HG03159 (cell line): ENCODE data around the gene S100A4.
"Not testable (repeated sequence)": the region's sequence is repeated elsewhere in the genome, so short reads cannot be mapped to it uniquely, and the experiment has no call there.

Source experiments
- ATAC-seq: cut with Tn5 transposase; IDR thresholded peaks from one replicate; pipeline ENCODE4 v1.9.1; 2021; ENCODE audit warnings: mild to moderate bottlenecking, moderate library complexity; ENCODE audit not compliant: unreplicated experiment

S100A4 gene

GRCh38 chr1:153535242-153536011 is 10.2 kb downstream of the S100A4 start, which contains the start of gene S100A6:
Gene S100A6, minus strand, starts transcription at chr1:153535991. Its CDS starts 652 bp downstream, at chr1:153535339.
- ATAC-seq, result no peak

- ATAC-seq, result no peak
These were observed 10.7 kb downstream of the S100A4 start for GRCh38 chr1:153534925-153535241.

GRCh38 chr1:153534226-153534924 is 11.2 kb downstream of the S100A4 start:
- no peak for ATAC-seq

- ATAC-seq, result no peak
These were observed 11.9 kb downstream of the S100A4 start for GRCh38 chr1:153533689-153534201.

DNA sequence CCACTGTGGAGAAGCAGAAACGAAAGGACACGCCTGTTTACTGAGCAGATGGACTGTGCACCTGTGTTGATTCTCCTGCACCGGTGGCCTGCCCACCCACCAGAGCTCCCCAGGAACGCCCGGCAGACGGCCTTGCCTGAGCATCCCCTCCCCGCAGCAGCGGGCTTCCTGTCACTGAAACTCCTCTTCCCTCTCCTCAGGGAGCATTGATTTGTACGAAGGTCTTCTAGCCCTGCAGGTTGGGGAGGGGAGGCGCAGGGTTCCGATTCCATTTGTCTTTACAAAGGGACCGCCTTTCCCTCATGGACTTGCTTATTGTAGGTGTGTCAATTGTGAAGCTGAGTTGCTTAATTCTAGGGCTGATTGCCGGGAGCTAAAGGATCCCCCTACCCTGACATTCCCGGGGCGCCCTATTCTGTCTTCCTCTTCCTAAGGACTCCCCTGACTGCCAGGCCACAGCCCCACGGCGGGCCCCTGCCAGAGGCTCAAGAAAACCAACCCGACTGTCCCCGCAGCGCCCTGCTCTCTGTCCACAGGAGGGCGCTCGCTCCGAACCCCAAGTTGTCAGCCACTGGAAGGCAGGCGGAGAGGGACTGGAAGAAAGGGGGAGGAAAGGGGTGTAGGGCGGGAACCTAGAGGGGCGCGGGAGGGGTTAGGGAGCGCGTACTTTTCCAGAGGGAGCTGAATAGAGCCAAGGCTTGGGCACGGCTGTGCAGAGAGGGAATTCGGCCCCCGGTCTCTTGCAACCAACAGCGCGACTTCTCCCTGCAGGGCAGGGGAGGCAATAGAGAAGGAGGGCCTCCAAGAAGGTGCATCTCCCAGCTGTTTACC is 12.6 kb downstream of the S100A4 start:
- no peak for ATAC-seq

DNA sequence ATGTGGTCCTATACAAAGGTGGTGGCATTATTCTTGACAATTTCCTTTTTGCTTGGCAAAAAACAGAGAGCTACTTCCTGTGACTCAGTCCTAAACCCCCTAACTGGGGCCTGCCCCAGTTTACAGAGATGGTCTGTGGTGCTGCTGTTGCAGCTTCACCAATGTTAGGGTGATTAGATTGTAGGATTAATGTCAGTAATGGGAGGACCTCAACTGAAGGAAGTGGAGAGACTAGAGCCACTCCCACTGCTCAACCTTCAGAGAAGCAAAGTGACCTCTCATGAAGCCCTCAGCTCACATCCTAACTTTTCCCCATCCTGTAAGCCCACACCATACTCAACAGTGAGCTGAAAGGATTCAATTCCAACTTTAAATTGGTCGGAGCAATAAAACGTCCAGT is 13.4 kb downstream of the S100A4 start:
- no peak for ATAC-seq

GRCh38 chr1:153531638-153532037 is 14.0 kb downstream of the S100A4 start:
- no peak for ATAC-seq

- ATAC-seq, result no peak
These were observed 17.9 kb downstream of the S100A4 start for GRCh38 chr1:153527683-153528040.

DNA sequence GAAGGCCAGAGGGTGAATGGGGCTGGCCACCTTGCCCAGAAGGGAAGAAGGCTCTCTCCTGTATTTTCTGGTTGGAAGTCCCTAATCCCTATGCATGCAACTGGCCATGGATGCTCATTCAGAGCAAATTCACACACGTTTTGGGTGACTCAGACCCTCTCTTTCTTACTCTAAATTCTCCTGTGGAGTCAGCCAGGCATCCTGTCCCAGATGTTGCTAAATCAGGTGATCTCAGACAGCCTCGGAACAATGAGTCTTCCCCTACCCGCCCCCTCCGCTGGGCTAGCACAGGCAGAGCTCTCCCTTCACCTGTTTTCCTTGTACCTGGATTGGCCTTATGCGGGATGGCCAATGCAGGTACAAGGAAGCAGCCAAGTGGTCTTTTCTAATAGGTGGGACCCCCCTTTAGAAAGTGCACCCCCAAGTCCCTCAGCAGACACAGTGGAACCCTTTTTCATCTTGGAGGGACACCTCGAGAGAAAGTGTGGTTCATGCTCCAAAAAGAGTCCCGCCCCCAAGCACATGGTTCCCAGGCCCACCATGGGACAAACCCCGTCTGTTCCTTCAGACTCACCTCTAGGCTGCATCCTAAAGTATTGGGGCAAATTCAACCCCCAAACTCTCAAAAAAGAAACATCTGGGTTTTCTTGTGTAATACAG is 18.5 kb downstream of the S100A4 start:
- no peak for ATAC-seq

DNA sequence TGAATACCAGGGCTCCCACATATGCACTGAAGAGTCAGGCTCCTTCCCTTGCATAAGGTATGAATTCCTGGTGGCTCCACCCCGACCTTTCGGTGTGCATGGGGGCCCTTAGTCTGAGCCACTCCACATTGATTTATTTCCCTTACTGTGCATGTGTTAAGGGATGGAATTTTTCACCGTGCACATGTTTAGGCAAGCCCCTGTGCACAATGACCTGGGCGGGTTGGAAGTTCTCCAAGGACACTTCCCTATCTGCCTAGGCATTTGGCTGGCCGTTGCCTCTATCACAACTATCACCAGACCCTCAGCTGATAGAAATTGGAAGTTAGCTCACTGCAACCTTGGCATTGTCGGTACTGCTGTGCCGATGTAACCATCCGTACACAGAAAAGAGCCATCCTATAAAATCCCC is 19.5 kb downstream of the S100A4 start:
- ATAC-seq, result no peak

- no peak for ATAC-seq
These were observed 20.4 kb downstream of the S100A4 start for GRCh38 chr1:153525088-153525728.

DNA sequence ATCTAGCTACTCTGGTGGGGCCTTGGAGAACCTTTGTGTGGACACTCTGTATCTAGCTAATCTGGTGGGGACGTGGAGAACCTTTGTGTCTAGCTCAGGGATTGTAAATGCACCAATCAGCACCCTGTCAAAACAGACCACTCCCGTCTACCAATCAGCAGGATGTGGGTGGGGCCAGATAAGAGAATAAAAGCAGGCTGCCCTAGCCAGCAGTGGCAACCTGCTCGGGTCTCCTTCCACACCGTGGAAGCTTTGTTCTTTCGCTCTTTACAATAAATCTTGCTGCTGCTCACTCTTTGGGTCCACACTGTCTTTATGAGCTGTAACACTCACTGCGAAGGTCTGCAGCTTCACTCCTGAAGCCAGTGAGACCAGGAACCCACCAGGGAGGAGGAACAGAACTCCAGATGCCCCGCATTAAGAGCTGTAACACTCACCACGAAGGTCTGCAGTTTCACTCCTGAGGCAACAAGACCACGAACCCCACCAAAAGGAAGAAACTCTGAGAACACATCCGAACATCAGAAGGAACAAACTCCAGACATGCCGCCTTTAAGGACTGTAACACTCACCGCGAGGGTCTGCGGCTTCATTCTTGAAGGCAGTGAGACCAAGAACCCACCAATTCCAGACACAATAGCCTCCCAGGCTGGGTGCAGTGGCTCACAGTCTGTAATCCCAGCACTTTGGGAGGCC is 23.1 kb downstream of the S100A4 start:
- ATAC-seq, result not testable (repeated sequence)

DNA sequence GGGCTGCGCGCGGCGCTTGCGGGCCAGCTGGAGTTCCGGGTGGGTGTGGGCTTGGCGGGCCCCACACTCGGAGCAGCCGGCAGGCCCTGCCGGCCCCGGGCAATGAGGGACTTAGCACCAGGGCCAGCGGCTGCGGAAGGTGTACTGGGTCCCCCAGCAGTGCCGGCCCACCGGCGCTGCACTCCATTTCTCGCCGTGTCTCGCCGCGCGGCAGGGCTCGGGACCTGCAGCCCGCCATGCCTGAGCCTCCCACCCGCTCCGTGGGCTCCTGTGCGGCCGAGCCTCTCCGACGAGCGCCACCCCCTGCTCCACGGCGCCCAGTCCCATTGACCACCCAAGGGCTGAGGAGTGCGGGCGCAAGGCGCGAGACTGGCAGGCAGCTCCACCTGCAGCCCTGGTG is 23.8 kb downstream of the S100A4 start:
- not testable (repeated sequence) for ATAC-seq

- no peak for ATAC-seq
These were observed 24.7 kb downstream of the S100A4 start for GRCh38 chr1:153520818-153521476.

- not testable (repeated sequence) for ATAC-seq
These were observed 25.4 kb downstream of the S100A4 start for GRCh38 chr1:153520137-153520691.

GRCh38 chr1:153519242-153519641 is 26.4 kb downstream of the S100A4 start:
- no peak for ATAC-seq

DNA sequence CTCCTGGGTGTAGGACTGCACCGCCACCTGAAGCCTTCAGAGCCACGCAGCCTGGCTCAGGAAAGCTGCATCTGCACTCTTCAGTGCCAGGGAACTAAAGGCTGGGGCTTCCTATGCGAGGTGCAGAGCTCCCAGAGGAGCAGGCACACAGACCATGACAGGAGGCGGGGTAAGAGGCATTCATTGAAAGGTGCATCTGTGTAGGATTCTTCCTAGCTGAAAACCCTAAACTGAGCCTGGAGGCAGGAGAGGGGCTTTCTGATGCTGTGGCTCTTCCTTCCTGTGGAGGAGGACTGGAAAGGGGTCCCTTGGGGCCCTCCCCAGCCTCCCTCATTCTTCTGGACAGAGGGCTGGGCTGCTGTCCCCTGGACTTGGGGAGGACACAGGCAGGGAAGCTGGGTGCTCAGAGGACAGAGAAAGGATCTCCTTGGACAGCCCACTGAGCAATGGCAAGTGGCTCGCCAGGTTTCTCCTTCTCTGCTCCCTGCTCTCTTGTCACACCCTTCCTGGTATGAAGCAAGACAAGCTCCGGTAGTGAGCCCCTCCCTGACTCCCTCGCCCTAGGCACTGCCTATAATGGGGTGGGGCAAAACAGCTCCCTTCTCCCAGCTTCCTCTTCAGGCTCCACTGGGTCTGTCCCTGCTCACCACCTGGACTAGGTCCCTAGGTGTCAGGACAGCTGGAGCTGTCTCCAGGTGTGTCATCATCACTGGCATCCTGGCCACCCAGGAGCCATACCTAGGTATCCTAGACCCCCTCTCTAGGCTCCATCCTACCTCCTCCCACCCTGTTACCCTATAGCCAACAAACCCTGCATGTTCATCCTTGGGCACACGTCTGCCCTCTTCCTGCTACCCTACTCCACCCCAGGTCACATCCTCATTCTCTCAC is 29.9 kb downstream of the S100A4 start:
- ATAC-seq, result no peak

- no peak for ATAC-seq
These were observed 31.9 kb downstream of the S100A4 start for GRCh38 chr1:153513666-153514065.
